Astrocyte (in vitro differentiated cells and primary cell): ENCODE data around the gene MYMK. TPM values are rescaled to one million over a fixed set of nuclear protein-coding genes. Genes with fewer than 3 reads are reported as not detected.

Experiments used
- DNase-seq: peaks from one replicate; pipeline ENCODE4 v3.0.0-alpha.2; 2010; ENCODE audit warnings: low read depth
- FAIRE-seq: peaks from 2 replicates; lab custom pipeline; 2011; peaks lifted over from hg19 to GRCh38; lab: Jason Lieb, UNC
- H2AFZ ChIP-seq: 2 replicates; pipeline ENCODE4 v1.6.0; 2012; ENCODE audit warnings: low read depth, low read length, inconsistent platforms
- H3K27ac ChIP-seq: 2 replicates; pipeline ENCODE4 v1.5.1; 2011; ENCODE audit warnings: low read depth, low read length, inconsistent platforms
- H3K27me3 ChIP-seq: 2 replicates; pipeline ENCODE4 v1.6.0; 2011; ENCODE audit warnings: low read length, inconsistent platforms; ENCODE audit not compliant: insufficient read depth
- H3K36me3 ChIP-seq: 2 replicates; pipeline ENCODE4 v1.5.1; 2011; ENCODE audit warnings: low read length, inconsistent platforms; ENCODE audit not compliant: insufficient read depth
- H3K4me1 ChIP-seq: 2 replicates; pipeline ENCODE4 v1.5.1; 2011; ENCODE audit warnings: low read length, inconsistent platforms; ENCODE audit not compliant: insufficient read depth
- H3K4me2 ChIP-seq: 2 replicates; pipeline ENCODE4 v1.6.0; 2012; ENCODE audit warnings: low read length, inconsistent platforms
- H3K4me3 ChIP-seq: 2 replicates; pipeline ENCODE4 v1.5.1; 2011; ENCODE audit warnings: low read depth, mild to moderate bottlenecking, low read length, inconsistent platforms; ENCODE audit not compliant: insufficient read depth
- H3K79me2 ChIP-seq: 2 replicates; pipeline ENCODE4 v1.6.0; 2012; ENCODE audit warnings: mild to moderate bottlenecking, low read length, inconsistent platforms; ENCODE audit not compliant: insufficient read depth
- H3K9ac ChIP-seq: 2 replicates; pipeline ENCODE4 v1.6.0; 2012; ENCODE audit warnings: mild to moderate bottlenecking, low read length, inconsistent platforms
- H3K9me3 ChIP-seq: 2 replicates; pipeline ENCODE4 v1.5.1; 2012; ENCODE audit warnings: low read depth, mild to moderate bottlenecking, low read length, inconsistent platforms; ENCODE audit not compliant: insufficient read depth
- H4K20me1 ChIP-seq: 2 replicates; pipeline ENCODE4 v1.6.0; 2012; ENCODE audit warnings: low read length, inconsistent platforms; ENCODE audit not compliant: insufficient read depth
- H3K27ac Mint-ChIP-seq: one replicate; pipeline ENCODE4 v1.8.0; 2021; ENCODE audit warnings: mild to moderate bottlenecking, mixed read lengths; ENCODE audit not compliant: unreplicated experiment
- H3K27me3 Mint-ChIP-seq: one replicate; pipeline ENCODE4 v1.8.0; 2021; ENCODE audit warnings: low read depth, mixed read lengths; ENCODE audit not compliant: unreplicated experiment
- H3K36me3 Mint-ChIP-seq: one replicate; pipeline ENCODE4 v1.8.0; 2021; ENCODE audit warnings: low read depth, mixed read lengths; ENCODE audit not compliant: unreplicated experiment
- H3K4me1 Mint-ChIP-seq: one replicate; pipeline ENCODE4 v1.8.0; 2021; ENCODE audit warnings: low read depth, mixed read lengths; ENCODE audit not compliant: unreplicated experiment
- H3K4me3 Mint-ChIP-seq: one replicate; pipeline ENCODE4 v1.8.0; 2021; ENCODE audit warnings: mild to moderate bottlenecking, moderate library complexity, mixed read lengths; ENCODE audit not compliant: unreplicated experiment
- H3K9me3 Mint-ChIP-seq: one replicate; pipeline ENCODE4 v1.8.0; 2021; ENCODE audit warnings: mild to moderate bottlenecking, mixed read lengths; ENCODE audit not compliant: unreplicated experiment
- CTCF ChIP-seq: IDR thresholded peaks from 2 replicates; pipeline ENCODE4 v1.5.1; 2011; ENCODE audit warnings: low read depth, mild to moderate bottlenecking, inconsistent platforms, low read length, moderate library complexity; ENCODE audit not compliant: insufficient read depth
- EZH2 ChIP-seq: IDR thresholded peaks from 2 replicates; pipeline ENCODE4 v1.6.1; 2012; ENCODE audit warnings: mild to moderate bottlenecking, low read length, inconsistent platforms; ENCODE audit not compliant: insufficient read depth
- total RNA-seq: library from RNA; stranded (reverse); gene quantifications from 2 replicates; pipeline ENCODE4 v1.2.1, GENCODE V29; 2021

Gene MYMK
- total RNA-seq, 1 donor from 2014 or later: not detected

DNA sequence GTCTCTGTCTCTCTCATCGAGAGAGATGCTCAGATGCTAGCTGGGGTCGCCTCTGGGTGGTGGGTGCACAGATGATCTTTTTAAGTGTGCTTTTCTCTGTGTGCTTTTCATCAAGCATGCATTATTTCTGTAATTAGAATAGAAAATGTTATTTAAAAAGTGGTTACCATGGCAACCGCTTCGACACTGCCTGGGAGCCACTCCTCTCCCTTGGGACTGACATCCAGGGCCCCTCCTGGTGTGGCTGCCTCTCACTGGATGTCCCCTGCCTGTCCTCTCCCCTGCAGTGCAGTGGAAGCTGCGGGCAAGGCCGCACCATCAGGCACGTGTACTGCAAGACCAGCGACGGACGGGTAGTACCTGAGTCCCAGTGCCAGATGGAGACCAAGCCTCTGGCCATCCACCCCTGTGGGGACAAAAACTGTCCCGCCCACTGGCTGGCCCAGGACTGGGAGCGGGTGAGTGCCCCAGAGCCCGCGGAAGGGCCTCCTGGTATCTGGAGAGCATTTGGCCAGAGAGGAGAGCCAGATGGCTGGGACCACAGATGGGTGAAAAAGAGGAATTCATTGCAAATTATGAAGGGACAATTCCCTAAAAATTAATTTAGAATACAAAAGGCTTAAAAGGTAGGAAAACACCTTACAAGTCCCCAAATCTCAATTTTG lies 44.5 kb upstream of the MYMK start:
- H3K4me1 ChIP-seq: no peaks in the 10 kb centered on the region
- DNase-seq (no peak), FAIRE-seq (no peak)

GRCh38 chr9:133568186-133568585 lies 43.4 kb upstream of the MYMK start:
- Mint-ChIP-seq H3K4me3 (no peak overlapping the region), H3K9me3 (no peaks in the 10 kb centered on the region), H3K36me3 (no peaks in the 10 kb centered on the region), H3K4me1 (peaks cover 4% of the 10 kb centered on the region), H3K27ac (no peak overlapping the region), H3K27me3 (peaks cover 40% of the 10 kb centered on the region)
- H3K4me1 ChIP-seq: peaks cover 4% of the 10 kb centered on the region
- H3K4me2 ChIP-seq: no peak overlapping the region
- peaks cover 12% of the 10 kb centered on the region for H3K27me3 ChIP-seq
- no peaks in the 10 kb centered on the region for H3K9me3 ChIP-seq
- no peak overlapping the region for H3K4me3 ChIP-seq
- FAIRE-seq (no peak), DNase-seq (no peak)
- no peak overlapping the region for H2AFZ ChIP-seq
- no peaks in the 10 kb centered on the region for H3K36me3 ChIP-seq
- H3K27ac ChIP-seq: no peak overlapping the region
- no peak for TF ChIP-seq CTCF
- TF ChIP-seq EZH2: no peak
- H3K9ac ChIP-seq: no peak overlapping the region
- H3K79me2 ChIP-seq: no peaks in the 10 kb centered on the region
- H4K20me1 ChIP-seq: no peaks in the 10 kb centered on the region

More for the DNA sequence above, 44.5 kb upstream of the MYMK start:
- Histone ChIP-seq H3K9me3 (no peaks in the 10 kb centered on the region), H3K9ac (no peak overlapping the region), H4K20me1 (no peaks in the 10 kb centered on the region), H3K79me2 (no peaks in the 10 kb centered on the region), H3K27me3 (peaks cover 10% of the 10 kb centered on the region), H3K4me2 (no peak overlapping the region), H2AFZ (no peak overlapping the region), H3K36me3 (no peaks in the 10 kb centered on the region), H3K4me3 (no peak overlapping the region), H3K27ac (no peak overlapping the region)
- TF ChIP-seq CTCF (no peak), EZH2 (no peak)
- no peak overlapping the region for H3K27ac Mint-ChIP-seq
- H3K27me3 Mint-ChIP-seq: peaks cover 43% of the 10 kb centered on the region
- H3K9me3 Mint-ChIP-seq: no peaks in the 10 kb centered on the region
- no peaks in the 10 kb centered on the region for H3K4me1 Mint-ChIP-seq
- H3K4me3 Mint-ChIP-seq: no peak overlapping the region
- H3K36me3 Mint-ChIP-seq: no peaks in the 10 kb centered on the region

DNA sequence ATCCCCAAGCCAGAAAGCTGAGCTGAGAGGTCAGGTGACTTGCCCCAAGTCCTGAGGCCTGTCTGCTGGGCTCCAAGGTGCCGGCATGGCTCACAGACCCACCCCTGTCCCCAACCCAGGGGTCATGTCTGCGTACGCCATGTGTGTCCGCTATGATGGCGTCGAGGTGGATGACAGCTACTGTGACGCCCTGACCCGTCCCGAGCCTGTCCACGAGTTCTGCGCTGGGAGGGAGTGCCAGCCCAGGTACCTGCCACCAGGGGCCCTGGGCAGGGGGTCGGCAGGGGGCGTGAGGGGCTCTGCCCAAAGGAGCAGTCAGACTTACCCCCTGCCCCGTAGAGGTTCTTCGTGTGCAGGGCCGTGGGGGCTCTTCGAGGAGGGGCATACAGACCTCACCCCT lies 42.1 kb upstream of the MYMK start:
- Histone ChIP-seq H3K4me2 (no peak overlapping the region), H3K27me3 (peaks cover 11% of the 10 kb centered on the region), H3K36me3 (no peaks in the 10 kb centered on the region), H2AFZ (no peak overlapping the region), H3K9me3 (no peaks in the 10 kb centered on the region), H3K9ac (no peak overlapping the region), H4K20me1 (no peaks in the 10 kb centered on the region), H3K27ac (no peak overlapping the region), H3K4me3 (no peak overlapping the region), H3K4me1 (peaks cover 4% of the 10 kb centered on the region), H3K79me2 (no peaks in the 10 kb centered on the region)
- Mint-ChIP-seq H3K4me3 (no peak overlapping the region), H3K4me1 (peaks cover 6% of the 10 kb centered on the region), H3K27ac (no peak overlapping the region), H3K27me3 (peaks cover 37% of the 10 kb centered on the region), H3K36me3 (no peaks in the 10 kb centered on the region), H3K9me3 (no peaks in the 10 kb centered on the region)
- no peak for DNase-seq
- TF ChIP-seq CTCF: no peak
- TF ChIP-seq EZH2: no peak
- no peak for FAIRE-seq
